Adrenal gland (tissue), 12 donors: Measurements from ENCODE around the gene OPCML. TPM values are rescaled to one million over a fixed set of nuclear protein-coding genes. Genes with fewer than 3 reads are reported as not detected.

Experiments used
- DNase-seq, 7 donors: peaks; one replicate each; pipeline ENCODE4 v3.0.0-alpha.2; 2019 to 2020
- H3K27ac ChIP-seq, 5 donors: fragments of 200-600 bp; sonication (generic) in 4 of 5; 1 replicate in 3 of 5; 2 replicates in 2 of 5; pipeline versions ENCODE4 v1.5.1 to v1.8.0; 2016 to 2020; ENCODE audit warnings: mild to moderate bottlenecking in 1 of 5
- H3K27me3 ChIP-seq: fragments of 200-600 bp; 2 replicates; pipeline ENCODE4 v1.8.0; 2021
- H3K36me3 ChIP-seq, 2 donors: fragments of 200-600 bp; replicated peaks in 1 of 2; 1 replicate in 1 of 2; 2 replicates in 1 of 2; pipeline versions ENCODE4 v1.5.1 to v1.8.0; 2018 to 2022
- H3K4me1 ChIP-seq, 2 donors: fragments of 200-600 bp; replicated peaks in 1 of 2; 1 replicate in 1 of 2; 2 replicates in 1 of 2; pipeline versions ENCODE4 v1.5.1 to v1.8.0; 2018 to 2021
- H3K4me3 ChIP-seq, 4 donors: fragments of 200-600 bp; sonication (generic) in 3 of 4; one replicate each; pipeline ENCODE4 v1.5.1; 2016 to 2018
- H3K9me3 ChIP-seq, 3 donors: fragments of 200-600 bp; sonication (generic) in 1 of 3; replicated peaks in 1 of 3; 1 replicate in 2 of 3; 2 replicates in 1 of 3; pipeline versions ENCODE4 v1.5.1 to v1.8.0; 2016 to 2021
- CTCF ChIP-seq, 6 experiments: fragments of 450-650 bp in 4 of 6; fragments of 200-600 bp in 2 of 6; sonication (generic) in 1 of 6; IDR thresholded peaks; 1 replicate in 5 of 6; 2 replicates in 1 of 6; pipeline versions ENCODE4 v1.5.1 to v1.8.0; 2016 to 2021; ENCODE audit warnings: antibody characterized with exemption in 6 of 6, mild to moderate bottlenecking in 2 of 6, moderate library complexity in 1 of 6
- POLR2A ChIP-seq, 2 donors: fragments of 450-650 bp; IDR thresholded peaks; one replicate each; pipeline ENCODE4 v1.6.1; 2017; ENCODE audit warnings: antibody characterized with exemption in 2 of 2, mild to moderate bottlenecking in 2 of 2, moderate library complexity in 1 of 2
- WGBS, 4 donors: extraction: QIAGEN DNeasy Blood & Tissue Kit in 2 of 4; methylation state at CpG; one replicate each; pipeline versions ENCODE4 v1.1.5 to v1.1.7; 2013 to 2017; 5-methylcytosine and 5-hydroxymethylcytosine counted together
- intact Hi-C, 2 donors: fragments of 100-400 bp; cut with DNase I; formaldehyde crosslinking; loops; one replicate each; pipeline versions ENCODE4 v1.14.1 to v1.15.0; 2022 to 2023
- polyA plus RNA-seq, 3 donors: library from polyadenylated mRNA; stranded (reverse); fragments of 200-250 nt in 2 of 3; fragments of 350-450 nt in 1 of 3; fragmentation: Illumina TruSeq in 1 of 3; extraction: RNeasy Lipid Tissue Mini Kit (QIAGEN cat#74804) in 1 of 3; gene quantifications; one replicate each; pipeline ENCODE4 v1.2.3, GENCODE V29; 2013 to 2014
- total RNA-seq, 9 donors: library from RNA; depleted of rRNA in 4 of 9; stranded (reverse); fragments of >200 nt in 4 of 9; fragments of 120-200 nt in 1 of 9; fragmentation: NEBNext Ultra II Directional in 1 of 9; extraction: Animal tissue kit (Norgen Biotek cat#: 25700) in 1 of 9; gene quantifications; one replicate each; pipeline versions ENCODE4 v1.1.0 to v1.2.4, GENCODE V29; 2013 to 2023
- donor health status: healthy with polysubstance abuse.
- donor health status: Bipolar disorder and iron deficiency.
- donor health status: DM: yes; HTN: yes; CAD: no.
- donor health status: DM: no; HTN: no; CAD: no.
- donor health status: DM: no; HTN: no; CAD: no.
- donor health status: DM: yes; HTN: yes; CAD: no.

Gene OPCML
- total and polyA plus RNA-seq, 12 donors = 0.10 to 5.5 (median 0.72) TPM; not detected in 5

DNA sequence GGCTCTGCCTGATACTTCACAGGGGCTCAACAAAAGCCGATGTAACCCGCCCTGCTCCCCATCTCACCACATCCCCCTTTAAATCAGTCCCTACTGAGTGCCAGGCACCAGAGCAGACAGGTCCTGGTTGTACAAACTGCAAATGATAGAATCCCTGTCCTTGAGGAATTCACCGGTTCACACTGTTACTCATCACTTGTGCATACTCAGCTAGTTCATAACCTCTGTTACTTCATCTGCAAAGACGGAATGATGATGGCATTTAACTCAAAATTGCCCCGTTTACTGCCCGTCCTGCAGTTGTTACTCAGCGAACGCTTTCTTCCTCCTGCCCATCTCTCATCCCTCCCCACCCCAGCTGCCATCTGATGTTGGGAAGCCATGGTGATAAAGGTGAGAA lies 384.7 kb downstream of the OPCML start:
- WGBS, 4 donors = 69 to 77% (median 71%) methylated on average over 8 of the region's 8 CpGs
- TF ChIP-seq POLR2A (IDR thresholded peaks at IDR 0.05) (no peak), CTCF (IDR thresholded peaks at IDR 0.05) (no peak)
- no peak overlapping the region for H3K4me3 ChIP-seq
- no peak overlapping the region for H3K27ac ChIP-seq
- H3K4me1 ChIP-seq = no peaks in the 10 kb centered on the region
- no peak for DNase-seq
- intact Hi-C loops = no loop called here
- no peaks in the 10 kb centered on the region for H3K36me3 ChIP-seq
- no peaks in the 10 kb centered on the region for H3K27me3 ChIP-seq
- H3K9me3 ChIP-seq = no peaks in the 10 kb centered on the region

GRCh38 chr11:133146697-133147306 lies 385.5 kb downstream of the OPCML start:
- Histone ChIP-seq H3K4me1 (no peaks in the 10 kb centered on the region), H3K4me3 (no peak overlapping the region), H3K27ac (no peak overlapping the region), H3K36me3 (no peaks in the 10 kb centered on the region), H3K27me3 (no peaks in the 10 kb centered on the region), H3K9me3 (no peaks in the 10 kb centered on the region)
- DNase-seq = no peak
- 64 to 74% (median 69%) methylated on average over 7 of the region's 7 CpGs for WGBS, 4 donors
- intact Hi-C loops = no loop called here
- TF ChIP-seq CTCF (IDR thresholded peaks at IDR 0.05) = no peak
- TF ChIP-seq POLR2A (IDR thresholded peaks at IDR 0.05) = no peak

- no peak for DNase-seq
- intact Hi-C loops = no loop called here
- no peaks in the 10 kb centered on the region for H3K27me3 ChIP-seq
- no peak overlapping the region for H3K27ac ChIP-seq
- TF ChIP-seq POLR2A (IDR thresholded peaks at IDR 0.05) (no peak), CTCF (IDR thresholded peaks at IDR 0.05) (no peak)
- 49 to 68% (median 61%) methylated on average over 5 of the region's 5 CpGs for WGBS, 4 donors
- no peaks in the 10 kb centered on the region for H3K9me3 ChIP-seq
- H3K4me3 ChIP-seq = no peak overlapping the region
- no peaks in the 10 kb centered on the region for H3K4me1 ChIP-seq
- no peaks in the 10 kb centered on the region for H3K36me3 ChIP-seq
Measured at GRCh38 chr11:133137939-133138338, 394.4 kb downstream of the OPCML start.

DNA sequence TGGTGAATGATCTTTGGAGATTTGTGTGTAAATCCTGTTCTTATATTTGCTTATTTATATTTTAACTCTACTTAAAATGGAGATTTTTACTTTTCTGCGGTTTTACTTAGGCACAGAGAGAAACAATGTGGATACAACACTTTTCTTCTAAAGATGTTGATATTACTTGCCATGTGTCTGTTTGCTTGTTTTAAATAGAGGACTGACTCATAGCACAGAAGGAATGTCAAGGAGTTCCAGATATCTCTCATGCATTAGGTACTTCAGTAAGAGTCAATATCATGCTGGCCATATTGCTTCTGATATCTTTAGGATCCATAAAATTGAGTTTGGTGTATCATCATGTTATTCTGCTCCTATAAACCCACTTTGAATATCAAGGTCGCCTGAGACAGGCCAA lies 395.0 kb downstream of the OPCML start:
- 50 to 59% (median 51%) methylated on average over 2 of the region's 2 CpGs for WGBS, 4 donors
- no peaks in the 10 kb centered on the region for H3K36me3 ChIP-seq
- H3K27ac ChIP-seq = no peak overlapping the region
- TF ChIP-seq CTCF (IDR thresholded peaks at IDR 0.05) (no peak), POLR2A (IDR thresholded peaks at IDR 0.05) (no peak)
- no peak for DNase-seq
- H3K4me3 ChIP-seq = no peak overlapping the region
- H3K27me3 ChIP-seq = no peaks in the 10 kb centered on the region
- no peaks in the 10 kb centered on the region for H3K9me3 ChIP-seq
- no peaks in the 10 kb centered on the region for H3K4me1 ChIP-seq
- intact Hi-C loops = no loop called here
